HL-60 (cell line): ENCODE measurements around the gene PARD6B.

ENCODE experiments used
- DNase-seq, 2 experiments: peaks; one replicate each; pipeline ENCODE4 v3.0.0-alpha.2; 2010 to 2020; ENCODE audit warnings: low read depth in 1 of 2, low spot score in 1 of 2
- H3K27ac ChIP-seq: fragments of 250-450 bp; sonication (Bioruptor Pico); replicated peaks from 2 replicates; pipeline ENCODE4 v1.5.1; 2020; ENCODE audit warnings: mild to moderate bottlenecking, moderate library complexity
- H3K27me3 ChIP-seq: fragments of 250-450 bp; sonication (Bioruptor Pico); 2 replicates; pipeline ENCODE4 v1.5.1; 2021; ENCODE audit warnings: mild to moderate bottlenecking, moderate library complexity; ENCODE audit not compliant: insufficient read depth, poor library complexity, severe bottlenecking
- H3K4me3 ChIP-seq: replicated peaks from 2 replicates; pipeline ENCODE4 v1.5.1; 2011; ENCODE audit warnings: mild to moderate bottlenecking, control low read depth, low read length; ENCODE audit not compliant: insufficient read depth
- CTCF ChIP-seq: IDR thresholded peaks from one replicate; pipeline ENCODE4 v1.5.1; 2011; ENCODE audit warnings: low read length, control low read depth, inconsistent platforms; ENCODE audit not compliant: insufficient read depth
- GABPA ChIP-seq: IDR thresholded peaks from 2 replicates; pipeline ENCODE4 v1.6.1; 2012; ENCODE audit warnings: low read depth
- POLR2AphosphoS5 ChIP-seq: IDR thresholded peaks from 2 replicates; pipeline ENCODE4 v1.6.1; 2012; ENCODE audit warnings: low read depth
- REST ChIP-seq: IDR thresholded peaks from 2 replicates; pipeline ENCODE4 v1.6.1; 2012; ENCODE audit warnings: low read depth; ENCODE audit not compliant: insufficient replicate concordance
- SPI1 ChIP-seq: IDR thresholded peaks from 2 replicates; pipeline ENCODE4 v1.6.1; 2012; ENCODE audit warnings: low read depth, mild to moderate bottlenecking, borderline replicate concordance

Gene PARD6B

DNA sequence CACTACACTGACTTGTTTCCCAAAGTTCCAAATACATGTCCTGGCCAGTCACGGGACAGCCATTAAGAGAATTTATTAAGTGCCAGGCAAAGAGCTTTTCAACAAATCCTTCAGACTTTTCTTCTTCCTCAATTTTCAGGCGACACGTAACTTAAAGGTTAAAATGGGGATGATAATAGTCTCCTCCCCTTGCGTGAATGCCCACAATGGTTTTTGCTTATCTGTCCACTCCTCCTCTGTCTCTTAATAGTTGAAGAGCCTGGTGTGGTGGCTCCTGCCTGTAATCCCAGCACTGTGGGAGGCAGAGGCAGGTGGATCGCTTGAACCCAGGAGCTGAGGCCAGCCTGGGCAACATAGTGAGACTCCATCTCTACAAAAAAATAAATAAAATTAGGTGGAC lies 11.4 kb upstream of the PARD6B start:
- DNase-seq, result no peak
- H3K4me3 ChIP-seq, result no peak overlapping the region
- H3K27ac ChIP-seq, result no peak overlapping the region
- TF ChIP-seq POLR2AphosphoS5 (no peak), GABPA (no peak), SPI1 (no peak), REST (no peak), CTCF (no peak)
- no peaks in the 10 kb centered on the region for H3K27me3 ChIP-seq

- no peak overlapping the region for H3K27ac ChIP-seq
- no peak for TF ChIP-seq GABPA
- no peak for TF ChIP-seq SPI1
- no peak for TF ChIP-seq REST
- no peak for TF ChIP-seq POLR2AphosphoS5
- TF ChIP-seq CTCF, result no peak
- no peak overlapping the region for H3K4me3 ChIP-seq
- DNase-seq, result no peak
- H3K27me3 ChIP-seq, result no peaks in the 10 kb centered on the region
These were observed 10.8 kb upstream of the PARD6B start for GRCh38 chr20:50720582-50720981.

GRCh38 chr20:50721881-50722281 lies 9.5 kb upstream of the PARD6B start:
- TF ChIP-seq REST, result no peak
- no peak for TF ChIP-seq GABPA
- no peak for TF ChIP-seq CTCF
- no peak for TF ChIP-seq POLR2AphosphoS5
- TF ChIP-seq SPI1, result no peak
- H3K27me3 ChIP-seq, result no peaks in the 10 kb centered on the region
- DNase-seq, result no peak
- no peak overlapping the region for H3K27ac ChIP-seq
- H3K4me3 ChIP-seq, result no peak overlapping the region
